HepG2 (cell line): ENCODE results near the gene MCAT. TPM values are rescaled to one million over a fixed set of nuclear protein-coding genes. Genes with fewer than 3 reads are reported as not detected.
A peak's percentile ranks its signal among the peaks of the same experiment; 100 is the strongest.

Source experiments
- AHDC1 ChIP-seq: sonication (generic); formaldehyde crosslinking; IDR thresholded peaks from 2 replicates; pipeline ENCODE4 v1.5.1; 2020; ENCODE audit warnings: mild to moderate bottlenecking, missing genetic modification reagents, borderline replicate concordance
- EEA1 ChIP-seq: sonication (generic); formaldehyde crosslinking; IDR thresholded peaks from 2 replicates; pipeline ENCODE4 v1.5.1; 2020; ENCODE audit warnings: mild to moderate bottlenecking, missing genetic modification reagents, borderline replicate concordance
- MLLT10 ChIP-seq: sonication (generic); formaldehyde crosslinking; IDR thresholded peaks from 2 replicates; pipeline ENCODE4 v1.4.0; 2020; ENCODE audit warnings: missing genetic modification reagents
- NFE2L1 ChIP-seq: sonication (generic); formaldehyde crosslinking; IDR thresholded peaks from 2 replicates; pipeline ENCODE4 v1.4.0; 2020; ENCODE audit warnings: missing genetic modification reagents, mild to moderate bottlenecking, borderline replicate concordance
- NFKB2 ChIP-seq: sonication (generic); formaldehyde crosslinking; IDR thresholded peaks from 2 replicates; pipeline ENCODE4 v1.4.0; 2020; ENCODE audit warnings: missing genetic modification reagents, borderline replicate concordance
- SMARCC2 ChIP-seq: fragments of 450-650 bp; IDR thresholded peaks from 2 replicates; pipeline ENCODE4 v1.6.1; 2017; ENCODE audit warnings: antibody characterized with exemption, mild to moderate bottlenecking
- TAF1 ChIP-seq: sonication (generic); formaldehyde crosslinking; IDR thresholded peaks from 2 replicates; pipeline ENCODE4 v1.4.0; 2020; ENCODE audit warnings: missing genetic modification reagents
- TFE3 ChIP-seq: IDR thresholded peaks from 2 replicates; pipeline ENCODE4 v1.6.1; 2016
- TRIM22 ChIP-seq: fragments of 450-650 bp; IDR thresholded peaks from 2 replicates; pipeline ENCODE4 v1.6.1; 2017
- TRIM24 ChIP-seq: sonication (generic); formaldehyde crosslinking; IDR thresholded peaks from 2 replicates; pipeline ENCODE4 v1.8.0; 2022; ENCODE audit warnings: mild to moderate bottlenecking, missing genetic modification reagents
- ZBTB43 ChIP-seq: sonication (generic); formaldehyde crosslinking; conservative IDR thresholded peaks from 2 replicates; pipeline ENCODE4 v1.4.0; 2020; ENCODE audit warnings: missing genetic modification reagents
- ZEB1 ChIP-seq: IDR thresholded peaks from 2 replicates; pipeline ENCODE4 v1.6.1; 2012; ENCODE audit warnings: mild to moderate bottlenecking, low read depth, inconsistent platforms; ENCODE audit not compliant: insufficient replicate concordance
- ZNF160 ChIP-seq: sonication (generic); formaldehyde crosslinking; IDR thresholded peaks from 2 replicates; pipeline ENCODE4 v1.8.0; 2022; ENCODE audit warnings: mild to moderate bottlenecking, inconsistent platforms, missing genetic modification reagents
- ZNF552 ChIP-seq: sonication (generic); formaldehyde crosslinking; IDR thresholded peaks from 2 replicates; pipeline ENCODE4 v1.9.0; 2022; ENCODE audit warnings: missing genetic modification reagents, mild to moderate bottlenecking, borderline replicate concordance
- ZNF563 ChIP-seq: sonication (generic); formaldehyde crosslinking; IDR thresholded peaks from 2 replicates; pipeline ENCODE4 v1.8.0; 2022; ENCODE audit warnings: mild to moderate bottlenecking, moderate library complexity, missing genetic modification reagents
- ZNF7 ChIP-seq: IDR thresholded peaks from 2 replicates; pipeline ENCODE4 v1.6.1; 2016; ENCODE audit warnings: missing biosample characterization, missing genetic modification reagents
- ZSCAN22 ChIP-seq: sonication (generic); formaldehyde crosslinking; IDR thresholded peaks from 2 replicates; pipeline ENCODE4 v1.4.0; 2020; ENCODE audit warnings: mild to moderate bottlenecking, missing genetic modification reagents
- ZSCAN30 ChIP-seq: sonication (generic); formaldehyde crosslinking; IDR thresholded peaks from 2 replicates; pipeline ENCODE4 v1.5.0; 2020; ENCODE audit warnings: mild to moderate bottlenecking, missing genetic modification reagents
- polyA plus RNA-seq, 8 experiments: library from polyadenylated mRNA; depleted of rRNA in 3 of 8; stranded (reverse) in 7 of 8; unstranded in 1 of 8; fragments of >200 nt; fragmentation: Illumina TruSeq in 4 of 8; extraction: Trizol in 4 of 8; gene quantifications; 2 replicates each; pipeline versions ENCODE4 v1.2.1 to v1.2.3, GENCODE V29; 2011 to 2016; ENCODE audit warnings: low read depth in 4 of 8, missing spikeins in 1 of 8, mixed read lengths in 1 of 8; ENCODE audit not compliant: insufficient read depth in 1 of 8
- total RNA-seq, 5 experiments: library from RNA; depleted of rRNA; stranded (reverse); fragments of >200 nt; fragmentation: Illumina TruSeq; extraction: Trizol; gene quantifications; 2 replicates each; pipeline ENCODE4 v1.2.3, GENCODE V29; 2016; ENCODE audit warnings: low read depth in 1 of 5

Gene MCAT
- total and polyA plus RNA-seq, 2 of the 13 experiments (the other 11 are each of a cell fraction or from before 2014, with no cell fraction given) = 9.3 to 16.7 TPM

GRCh38 chr22:43187171-43188099 lies 44.2 kb upstream of the MCAT start (continued):
- TF ChIP-seq ZNF552 (CRISPR knock-in tag) (no peak; the same call in 1 of the 2 replicates), MLLT10 (CRISPR knock-in tag) (no peak), ZSCAN30 (no peak), ZEB1 (no peak), NFE2L1 (CRISPR knock-in tag) (no peak), TAF1 (peak; percentile 75; the same call in 1 of the 2 replicates), NFKB2 (CRISPR knock-in tag) (peak; percentile 88; the same call in 1 of the 2 replicates), SMARCC2 (no peak), TFE3 (CRISPR knock-in tag) (peak; percentile 19; the same call in 1 of the 2 replicates), AHDC1 (CRISPR knock-in tag) (no peak; the same call in 1 of the 2 replicates), ZNF160 (peak; percentile 66; the same call in 1 of the 2 replicates), ZNF563 (CRISPR knock-in tag) (no peak; the same call in 1 of the 2 replicates), TRIM22 (no peak), ZSCAN22 (CRISPR knock-in tag) (no peak), TRIM24 (CRISPR knock-in tag) (no peak), ZBTB43 (CRISPR knock-in tag) (peak; percentile 80), ZNF7 (no peak), EEA1 (no peak)
